SK-N-SH treated with all-trans-retinoic acid at 6 μM for 48 hours (cell line): ENCODE results near the gene TPSD1.
"Not testable (repeated sequence)": the region's sequence is repeated elsewhere in the genome, so short reads cannot be mapped to it uniquely, and the experiment has no call there.

Source experiments
- ARNTL ChIP-seq: fragments of 450-650 bp; formaldehyde crosslinking; IDR thresholded peaks from 2 replicates; pipeline ENCODE4 v1.5.0; 2020; ENCODE audit warnings: low read depth, mild to moderate bottlenecking, moderate library complexity, borderline replicate concordance
- BACH2 ChIP-seq: fragments of 250-450 bp; sonication (Bioruptor Pico); IDR thresholded peaks from 2 replicates; pipeline ENCODE4 v1.9.0; 2021; ENCODE audit warnings: mild to moderate bottlenecking, borderline replicate concordance
- CSDC2 ChIP-seq: fragments of 250-450 bp; sonication (Bioruptor Pico); IDR thresholded peaks from 2 replicates; pipeline ENCODE4 v1.5.0; 2020; ENCODE audit warnings: mild to moderate bottlenecking, moderate library complexity
- GLIS3 ChIP-seq: fragments of 250-450 bp; sonication (Bioruptor Pico); IDR thresholded peaks from 2 replicates; pipeline ENCODE4 v1.5.0; 2020; ENCODE audit warnings: mild to moderate bottlenecking, moderate library complexity
- ISL1 ChIP-seq: fragments of 250-450 bp; sonication (Bioruptor Pico); IDR thresholded peaks from 2 replicates; pipeline ENCODE4 v2.1.2; 2022; ENCODE audit warnings: mild to moderate bottlenecking, moderate library complexity
- OSR1 ChIP-seq: fragments of 250-450 bp; sonication (Bioruptor Pico); IDR thresholded peaks from 2 replicates; pipeline ENCODE4 v1.8.0; 2022; ENCODE audit warnings: moderate library complexity, mild to moderate bottlenecking, inconsistent platforms
- TOX ChIP-seq: fragments of 250-450 bp; sonication (Bioruptor Pico); IDR thresholded peaks from 2 replicates; pipeline ENCODE4 v1.8.0; 2021; ENCODE audit warnings: mild to moderate bottlenecking, moderate library complexity, borderline replicate concordance
- ZC3H10 ChIP-seq: fragments of 250-450 bp; sonication (Bioruptor Pico); IDR thresholded peaks from 2 replicates; pipeline ENCODE4 v1.5.1; 2021; ENCODE audit warnings: mild to moderate bottlenecking, moderate library complexity
- ZFP30 ChIP-seq: fragments of 450-650 bp; formaldehyde crosslinking; IDR thresholded peaks from 2 replicates; pipeline ENCODE4 v1.5.0; 2022; ENCODE audit warnings: mild to moderate bottlenecking, moderate library complexity
- ZNF565 ChIP-seq: fragments of 450-650 bp; formaldehyde crosslinking; conservative IDR thresholded peaks from 2 replicates; pipeline ENCODE4 v1.5.0; 2020; ENCODE audit warnings: low read depth, mild to moderate bottlenecking, moderate library complexity
- ZNF8 ChIP-seq: fragments of 450-650 bp; formaldehyde crosslinking; IDR thresholded peaks from 2 replicates; pipeline ENCODE4 v1.5.0; 2020; ENCODE audit warnings: mild to moderate bottlenecking, moderate library complexity
- TF ChIP-seq, protein P1 (sequence below): fragments of 250-450 bp; sonication (Bioruptor Pico); IDR thresholded peaks from 2 replicates; pipeline ENCODE4 v1.8.0; 2020; ENCODE audit warnings: mild to moderate bottlenecking, moderate library complexity, borderline replicate concordance

DNA sequence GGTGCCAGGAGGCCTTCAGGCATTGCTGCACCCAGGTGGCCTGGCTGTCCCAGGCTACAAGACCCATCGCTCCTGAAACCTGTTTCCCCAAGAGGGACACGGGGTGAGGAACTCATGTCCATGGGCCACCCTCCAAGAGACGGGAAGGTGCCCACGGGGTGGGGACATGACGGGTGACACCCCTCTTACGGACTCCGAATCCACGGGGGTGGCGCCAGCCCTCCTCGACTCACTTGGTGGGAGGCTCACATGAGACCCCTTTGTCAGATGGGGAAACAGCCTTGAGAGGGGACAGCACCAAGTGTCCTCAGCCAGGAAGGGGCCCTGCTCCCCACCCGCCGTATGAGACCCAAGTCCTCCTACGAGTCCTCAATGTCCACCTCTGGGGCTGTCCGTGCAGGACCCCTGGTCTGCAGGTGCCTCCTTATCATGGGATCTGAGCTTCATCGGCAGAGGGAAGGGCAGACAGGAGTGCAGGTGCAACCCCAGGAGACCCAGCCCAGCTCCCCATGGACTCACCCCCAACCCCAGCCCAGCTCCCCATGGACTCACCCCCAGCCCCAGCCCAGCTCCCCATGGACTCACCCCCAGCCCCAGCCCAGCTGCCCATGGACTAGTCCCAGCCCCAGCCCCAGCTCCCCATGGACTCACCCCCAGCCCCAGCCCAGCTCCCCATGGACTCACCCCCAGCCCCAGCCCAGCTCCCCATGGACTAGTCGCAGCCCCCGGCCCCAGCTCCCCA is 25.2 kb upstream of the TPSD1 start:
- TF ChIP-seq ZFP30 (CRISPR knock-in tag); BACH2 (CRISPR knock-in tag); ZNF565 (CRISPR knock-in tag); CSDC2 (CRISPR knock-in tag); TOX; ARNTL (CRISPR knock-in tag); GLIS3 (CRISPR knock-in tag); ZC3H10 (CRISPR knock-in tag); ISL1 (CRISPR knock-in tag); ZNF8 (CRISPR knock-in tag); OSR1 (CRISPR knock-in tag): not testable (repeated sequence)
- TF ChIP-seq, protein P1, sequence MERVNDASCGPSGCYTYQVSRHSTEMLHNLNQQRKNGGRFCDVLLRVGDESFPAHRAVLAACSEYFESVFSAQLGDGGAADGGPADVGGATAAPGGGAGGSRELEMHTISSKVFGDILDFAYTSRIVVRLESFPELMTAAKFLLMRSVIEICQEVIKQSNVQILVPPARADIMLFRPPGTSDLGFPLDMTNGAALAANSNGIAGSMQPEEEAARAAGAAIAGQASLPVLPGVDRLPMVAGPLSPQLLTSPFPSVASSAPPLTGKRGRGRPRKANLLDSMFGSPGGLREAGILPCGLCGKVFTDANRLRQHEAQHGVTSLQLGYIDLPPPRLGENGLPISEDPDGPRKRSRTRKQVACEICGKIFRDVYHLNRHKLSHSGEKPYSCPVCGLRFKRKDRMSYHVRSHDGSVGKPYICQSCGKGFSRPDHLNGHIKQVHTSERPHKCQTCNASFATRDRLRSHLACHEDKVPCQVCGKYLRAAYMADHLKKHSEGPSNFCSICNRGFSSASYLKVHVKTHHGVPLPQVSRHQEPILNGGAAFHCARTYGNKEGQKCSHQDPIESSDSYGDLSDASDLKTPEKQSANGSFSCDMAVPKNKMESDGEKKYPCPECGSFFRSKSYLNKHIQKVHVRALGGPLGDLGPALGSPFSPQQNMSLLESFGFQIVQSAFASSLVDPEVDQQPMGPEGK (CRISPR knock-in tag) = not testable (repeated sequence)
